Coronary artery (tissue), 2 donors: ENCODE measurements around the gene SLC22A9.

Experiments used
- DNase-seq: peaks from one replicate; pipeline ENCODE4 v3.0.0-alpha.2; 2017; ENCODE audit warnings: low spot score
- H3K27ac ChIP-seq, 2 donors: fragments of 200-600 bp; sonication (generic); one replicate each; pipeline ENCODE4 v1.5.1; 2016 to 2019
- H3K4me3 ChIP-seq: fragments of 200-600 bp; sonication (generic); 2 replicates; pipeline ENCODE4 v1.5.1; 2016; ENCODE audit warnings: mild to moderate bottlenecking, moderate library complexity
- TF ChIP-seq, protein P1 (sequence below): fragments of 200-600 bp; sonication (generic); IDR thresholded peaks from one replicate; pipeline ENCODE4 v1.5.1; 2019; ENCODE audit warnings: antibody characterized with exemption

The SLC22A9 gene

DNA sequence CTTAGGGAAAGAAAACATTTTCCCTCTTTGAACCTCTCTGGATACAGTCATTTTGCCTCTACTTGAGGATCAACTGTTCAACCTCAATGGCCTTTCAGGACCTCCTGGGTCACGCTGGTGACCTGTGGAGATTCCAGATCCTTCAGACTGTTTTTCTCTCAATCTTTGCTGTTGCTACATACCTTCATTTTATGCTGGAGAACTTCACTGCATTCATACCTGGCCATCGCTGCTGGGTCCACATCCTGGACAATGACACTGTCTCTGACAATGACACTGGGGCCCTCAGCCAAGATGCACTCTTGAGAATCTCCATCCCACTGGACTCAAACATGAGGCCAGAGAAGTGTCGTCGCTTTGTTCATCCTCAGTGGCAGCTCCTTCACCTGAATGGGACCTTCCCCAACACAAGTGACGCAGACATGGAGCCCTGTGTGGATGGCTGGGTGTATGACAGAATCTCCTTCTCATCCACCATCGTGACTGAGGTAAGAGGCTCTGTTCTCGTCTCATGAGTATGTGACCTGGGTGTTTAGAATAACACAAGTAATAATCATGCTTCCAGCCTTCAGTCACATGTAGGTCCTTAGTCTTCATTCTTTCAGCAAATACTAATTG is 495 bp downstream of the SLC22A9 start:
- Histone ChIP-seq H3K4me3 (no peak overlapping the region), H3K27ac (no peak overlapping the region)
- TF ChIP-seq, protein P1, sequence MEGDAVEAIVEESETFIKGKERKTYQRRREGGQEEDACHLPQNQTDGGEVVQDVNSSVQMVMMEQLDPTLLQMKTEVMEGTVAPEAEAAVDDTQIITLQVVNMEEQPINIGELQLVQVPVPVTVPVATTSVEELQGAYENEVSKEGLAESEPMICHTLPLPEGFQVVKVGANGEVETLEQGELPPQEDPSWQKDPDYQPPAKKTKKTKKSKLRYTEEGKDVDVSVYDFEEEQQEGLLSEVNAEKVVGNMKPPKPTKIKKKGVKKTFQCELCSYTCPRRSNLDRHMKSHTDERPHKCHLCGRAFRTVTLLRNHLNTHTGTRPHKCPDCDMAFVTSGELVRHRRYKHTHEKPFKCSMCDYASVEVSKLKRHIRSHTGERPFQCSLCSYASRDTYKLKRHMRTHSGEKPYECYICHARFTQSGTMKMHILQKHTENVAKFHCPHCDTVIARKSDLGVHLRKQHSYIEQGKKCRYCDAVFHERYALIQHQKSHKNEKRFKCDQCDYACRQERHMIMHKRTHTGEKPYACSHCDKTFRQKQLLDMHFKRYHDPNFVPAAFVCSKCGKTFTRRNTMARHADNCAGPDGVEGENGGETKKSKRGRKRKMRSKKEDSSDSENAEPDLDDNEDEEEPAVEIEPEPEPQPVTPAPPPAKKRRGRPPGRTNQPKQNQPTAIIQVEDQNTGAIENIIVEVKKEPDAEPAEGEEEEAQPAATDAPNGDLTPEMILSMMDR: no peak
- DNase-seq: no peak

DNA sequence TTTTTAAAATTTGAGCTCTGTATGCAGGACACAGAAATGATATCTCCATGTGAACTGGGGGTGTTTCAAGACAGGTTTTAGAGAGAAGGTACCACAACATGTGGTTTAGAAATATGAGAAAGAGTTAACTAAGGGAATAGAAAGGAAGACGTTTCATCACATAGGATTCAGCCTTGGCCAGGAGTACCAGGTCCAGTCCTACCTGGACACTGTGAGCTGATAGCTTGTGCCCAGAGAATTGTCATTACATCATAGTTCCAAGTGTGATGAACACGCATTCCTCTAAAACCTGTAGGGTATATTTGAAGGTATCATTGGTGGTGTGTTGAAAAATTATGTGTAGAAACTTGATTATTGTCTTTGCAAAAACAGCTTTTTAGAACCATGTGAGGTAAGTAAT is 1.8 kb downstream of the SLC22A9 start:
- no peak for DNase-seq
- Histone ChIP-seq H3K4me3 (no peak overlapping the region), H3K27ac (no peak overlapping the region)
- TF ChIP-seq, protein P1: no peak

DNA sequence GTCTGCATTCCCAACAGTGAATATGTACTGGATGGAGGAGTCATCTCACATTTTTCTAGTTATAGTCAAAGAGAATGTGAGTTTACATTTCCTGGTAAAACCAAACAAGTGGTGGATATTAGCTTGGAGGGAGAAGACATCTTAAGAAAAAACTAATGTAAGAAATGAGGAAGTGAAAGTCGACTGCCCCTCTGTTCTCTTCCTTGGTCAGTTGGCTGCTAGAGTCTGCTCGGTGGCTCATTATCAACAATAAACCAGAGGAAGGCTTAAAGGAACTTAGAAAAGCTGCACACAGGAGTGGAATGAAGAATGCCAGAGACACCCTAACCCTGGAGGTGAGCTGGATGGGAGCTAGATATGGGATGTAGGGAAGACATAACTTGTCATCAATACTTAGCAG is 5.8 kb downstream of the SLC22A9 start:
- Histone ChIP-seq H3K4me3 (no peak overlapping the region), H3K27ac (no peak overlapping the region)
- no peak for DNase-seq
- TF ChIP-seq, protein P1: no peak

DNA sequence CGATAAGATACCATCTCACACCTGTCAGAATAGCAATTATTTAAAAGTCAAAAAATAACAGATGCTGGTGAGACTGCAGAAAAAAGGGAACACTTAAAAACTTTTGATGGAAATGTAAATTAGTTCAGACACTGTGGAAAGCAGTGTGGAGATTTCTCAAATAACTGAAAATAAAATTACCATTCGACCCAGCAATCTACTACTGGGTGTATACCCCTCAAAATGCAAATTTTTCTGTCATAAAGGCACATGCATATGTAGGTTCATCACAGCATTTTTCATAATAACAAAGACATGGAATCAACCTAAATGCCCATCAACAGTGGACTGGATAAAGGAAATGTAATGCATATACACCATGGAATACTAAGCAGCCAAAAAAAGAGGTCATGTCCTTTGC is 10.5 kb downstream of the SLC22A9 start:
- H3K27ac ChIP-seq: no peak overlapping the region
- DNase-seq: no peak
- TF ChIP-seq, protein P1: no peak

DNA sequence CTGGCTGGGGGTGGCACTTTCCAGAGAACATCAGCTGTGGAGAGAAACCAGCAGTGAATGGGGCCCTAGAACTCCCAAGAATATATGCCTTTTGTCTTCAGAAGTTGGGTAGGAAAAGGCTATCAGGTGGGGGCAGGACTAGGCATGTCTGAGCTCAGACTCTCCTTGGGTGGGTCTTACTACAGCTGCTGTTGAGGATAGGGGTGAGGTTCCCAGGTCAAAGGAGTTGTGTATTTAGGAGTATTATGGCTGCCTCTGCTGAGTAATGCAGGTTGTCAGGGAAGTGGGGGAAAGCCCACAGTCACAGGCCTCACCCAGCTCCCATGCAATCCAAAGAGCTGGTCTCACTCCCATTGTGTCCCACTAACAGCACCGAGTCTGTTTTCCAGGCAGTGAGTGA is 26.1 kb downstream of the SLC22A9 start:
- TF ChIP-seq, protein P1: no peak
- H3K4me3 ChIP-seq: no peak overlapping the region
- no peak overlapping the region for H3K27ac ChIP-seq
- DNase-seq: no peak

More for the DNA sequence above, 10.5 kb downstream of the SLC22A9 start:
- H3K4me3 ChIP-seq: no peak overlapping the region

DNA sequence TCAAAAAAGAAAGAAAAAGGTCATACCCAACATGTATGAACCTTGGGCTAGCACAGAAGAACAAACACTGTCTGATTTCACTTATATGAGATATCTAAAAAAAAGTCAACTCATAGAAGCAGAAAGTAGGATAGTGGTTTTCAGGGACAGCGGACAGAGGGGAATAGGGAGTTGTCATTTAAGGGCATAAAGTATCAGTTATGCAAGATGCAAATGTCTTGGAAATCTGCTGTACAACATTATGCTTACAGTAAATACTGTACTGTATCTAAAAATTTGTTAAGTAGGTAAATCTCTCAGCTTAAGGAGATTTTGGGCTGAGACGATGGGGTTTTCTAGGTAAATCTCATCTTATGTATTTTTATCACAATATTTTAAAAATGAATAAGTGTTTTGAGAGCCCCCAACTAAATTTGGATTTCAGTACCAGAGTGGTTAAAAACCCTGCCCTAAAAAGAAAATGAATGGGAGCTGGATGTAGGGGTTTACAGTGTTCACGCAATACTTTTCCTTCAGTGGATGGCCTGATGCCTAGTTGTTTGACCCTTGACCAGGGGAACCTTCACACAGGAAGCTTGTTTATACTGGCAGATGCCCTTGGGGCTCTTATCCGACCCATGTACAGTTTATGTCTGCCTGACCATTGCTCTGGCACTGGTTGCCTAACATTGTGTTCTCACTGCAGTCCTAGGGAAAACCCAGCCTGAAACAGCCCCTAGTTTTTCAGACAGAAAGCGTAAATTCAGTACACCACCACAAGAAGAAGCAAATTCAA is 34.8 kb downstream of the SLC22A9 start:
- no peak for DNase-seq
- TF ChIP-seq, protein P1: no peak
- no peak overlapping the region for H3K27ac ChIP-seq
- no peak overlapping the region for H3K4me3 ChIP-seq

DNA sequence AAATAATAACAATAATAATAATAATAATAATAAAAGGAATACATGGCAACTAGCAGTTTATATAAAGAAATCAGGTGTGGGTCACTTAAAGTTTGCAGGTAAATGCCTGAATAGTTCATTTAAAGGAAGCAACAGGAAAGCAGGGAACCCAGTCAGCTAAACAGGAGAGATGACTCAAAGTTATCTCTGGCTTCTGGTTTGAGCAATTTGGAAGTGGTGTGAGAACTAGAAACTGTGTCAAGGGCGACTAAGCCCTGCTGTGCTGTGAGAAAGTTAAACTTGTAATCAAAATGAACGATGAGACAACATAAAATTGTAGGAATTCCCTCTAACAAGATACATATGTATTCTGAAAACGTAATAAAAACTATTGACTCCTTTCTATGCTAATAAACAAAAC is 35.5 kb downstream of the SLC22A9 start:
- DNase-seq: no peak
- no peak overlapping the region for H3K27ac ChIP-seq
- no peak overlapping the region for H3K4me3 ChIP-seq

More for the DNA sequence above, 35.5 kb downstream of the SLC22A9 start:
- TF ChIP-seq, protein P1: no peak
